ENCODE data around the gene AAGAB. TPM values are rescaled to one million over a fixed set of nuclear protein-coding genes. Genes with fewer than 3 reads are reported as not detected.
"Not testable (repeated sequence)": the region's sequence is repeated elsewhere in the genome, so short reads cannot be mapped to it uniquely, and the experiment has no call there.

AAGAB gene
- total and polyA plus RNA-seq, 12 donors, result 12.4 to 63.7 (median 29.2) TPM

- Histone ChIP-seq H3K36me3 (replicated peaks in 1 of 2) (no peaks in the 10 kb centered on the region), H3K4me3 (no peak overlapping the region), H3K27me3 (no peaks in the 10 kb centered on the region), H3K4me1 (replicated peaks in 1 of 2) (no peaks in the 10 kb centered on the region), H3K9me3 (replicated peaks in 1 of 3) (peaks cover 0 to 5% (median 0%) of the 10 kb centered on the region in 3 donors), H3K27ac (no peak overlapping the region)
- no peak for DNase-seq
- TF ChIP-seq POLR2A (IDR thresholded peaks at IDR 0.05) (no peak), CTCF (IDR thresholded peaks at IDR 0.05) (no peak)
- intact Hi-C loops (cut with DNase I), result loop anchor here (5.0 to 10.0 kb wide), 2 partner anchors 356 to 358 kb away; no protein-coding TSS in a partner anchor
- WGBS, 4 donors, result 84 to 93% (median 85%) methylated on average over 2 of the region's 2 CpGs
These were observed 46.0 kb upstream of the AAGAB start for GRCh38 chr15:67300266-67301025.

GRCh38 chr15:67296684-67297083 is 42.2 kb upstream of the AAGAB start:
- H3K4me1 ChIP-seq (replicated peaks in 1 of 2), result no peaks in the 10 kb centered on the region
- H3K36me3 ChIP-seq (replicated peaks in 1 of 2), result no peaks in the 10 kb centered on the region
- no peaks in the 10 kb centered on the region for H3K27me3 ChIP-seq
- intact Hi-C loops (cut with DNase I), result no loop called here
- DNase-seq, result no peak
- H3K9me3 ChIP-seq (replicated peaks in 1 of 3), result no peaks in the 10 kb centered on the region
- 81 to 100% (median 91%) methylated on average over 1 of the region's 1 CpG for WGBS, 4 donors
- TF ChIP-seq CTCF (IDR thresholded peaks at IDR 0.05) (no peak), POLR2A (IDR thresholded peaks at IDR 0.05) (no peak)
- H3K4me3 ChIP-seq, result no peak overlapping the region
- H3K27ac ChIP-seq, result no peak overlapping the region

- TF ChIP-seq CTCF (IDR thresholded peaks at IDR 0.05), result no peak
- Histone ChIP-seq H3K4me1 (replicated peaks in 1 of 2) (no peaks in the 10 kb centered on the region), H3K4me3 (no peak overlapping the region), H3K27ac (no peak overlapping the region), H3K36me3 (replicated peaks in 1 of 2) (no peaks in the 10 kb centered on the region), H3K27me3 (no peaks in the 10 kb centered on the region), H3K9me3 (replicated peaks in 1 of 3) (no peaks in the 10 kb centered on the region)
- DNase-seq, result no peak
- intact Hi-C loops (cut with DNase I), result no loop called here
- WGBS, 4 donors, result 94 to 98% (median 95%) methylated on average over 5 of the region's 5 CpGs
These were observed 41.7 kb upstream of the AAGAB start for GRCh38 chr15:67296188-67296587.

GRCh38 chr15:67290319-67290718 is 35.9 kb upstream of the AAGAB start:
- Histone ChIP-seq H3K36me3 (replicated peaks in 1 of 2) (no peaks in the 10 kb centered on the region), H3K4me1 (replicated peaks in 1 of 2) (no peaks in the 10 kb centered on the region), H3K27me3 (no peaks in the 10 kb centered on the region), H3K4me3 (no peak overlapping the region), H3K9me3 (replicated peaks in 1 of 3) (no peaks in the 10 kb centered on the region), H3K27ac (no peak overlapping the region)
- TF ChIP-seq CTCF (IDR thresholded peaks at IDR 0.05) (no peak), POLR2A (IDR thresholded peaks at IDR 0.05) (no peak)
- DNase-seq, result no peak
- intact Hi-C loops (cut with DNase I), result no loop called here
- 96 to 100% (median 96%) methylated on average over 1 of the region's 1 CpG for WGBS, 4 donors

GRCh38 chr15:67286400-67286799 is 31.9 kb upstream of the AAGAB start:
- intact Hi-C loops (cut with DNase I); H3K36me3 ChIP-seq (replicated peaks in 1 of 2); H3K9me3 ChIP-seq (replicated peaks in 1 of 3); H3K27ac ChIP-seq; H3K4me3 ChIP-seq; H3K4me1 ChIP-seq (replicated peaks in 1 of 2); DNase-seq; H3K27me3 ChIP-seq: not testable (repeated sequence)
- WGBS, 4 donors, result 80 to 98% (median 96%) methylated on average over 6 of the region's 6 CpGs

GRCh38 chr15:67285625-67286024 is 31.2 kb upstream of the AAGAB start:
- intact Hi-C loops (cut with DNase I); H3K27me3 ChIP-seq; H3K4me1 ChIP-seq (replicated peaks in 1 of 2); DNase-seq; H3K4me3 ChIP-seq; H3K9me3 ChIP-seq (replicated peaks in 1 of 3); H3K36me3 ChIP-seq (replicated peaks in 1 of 2); H3K27ac ChIP-seq: not testable (repeated sequence)
